A549 (cell line): ENCODE measurements around the gene ZNF821.
"Not testable (repeated sequence)": the region's sequence is repeated elsewhere in the genome, so short reads cannot be mapped to it uniquely, and the experiment has no call there.

Source experiments
- CEBPB ChIP-seq, 2 experiments: fragments of >200 bp in 1 of 2; sonication (Bioruptor Twin) in 1 of 2; formaldehyde crosslinking in 1 of 2; IDR thresholded peaks; 2 replicates each; pipeline ENCODE4 v1.6.1; 2012 to 2016
- CHD4 ChIP-seq: fragments of 200-600 bp; sonication (generic); IDR thresholded peaks from 2 replicates; pipeline ENCODE4 v1.6.1; 2016; ENCODE audit warnings: antibody characterized with exemption, mild to moderate bottlenecking, borderline replicate concordance
- ESRRA ChIP-seq: fragments of 150-350 bp; IDR thresholded peaks from 2 replicates; pipeline ENCODE4 v1.6.1; 2014; ENCODE audit warnings: mild to moderate bottlenecking, low read length, borderline replicate concordance
- JUNB ChIP-seq: fragments of >200 bp; sonication (Bioruptor Twin); formaldehyde crosslinking; IDR thresholded peaks from 2 replicates; pipeline ENCODE4 v1.6.1; 2016
- KDM1A ChIP-seq: fragments of 200-600 bp; sonication (generic); IDR thresholded peaks from 2 replicates; pipeline ENCODE4 v1.6.1; 2016; ENCODE audit warnings: low read depth, mild to moderate bottlenecking
- MAZ ChIP-seq: fragments of 150-350 bp; IDR thresholded peaks from 2 replicates; pipeline ENCODE4 v1.6.1; 2014; ENCODE audit warnings: antibody characterized with exemption, low read depth, low read length, borderline replicate concordance
- NFE2L2 ChIP-seq: fragments of 150-350 bp; conservative IDR thresholded peaks from 2 replicates; pipeline ENCODE4 v1.6.1; 2014; ENCODE audit warnings: low read length
- POLR2A ChIP-seq: IDR thresholded peaks from 2 replicates; pipeline ENCODE4 v1.6.1; 2012; ENCODE audit warnings: mild to moderate bottlenecking, low read length
- POLR2AphosphoS2 ChIP-seq: conservative IDR thresholded peaks from 2 replicates; pipeline ENCODE4 v1.6.1; 2012; ENCODE audit warnings: low read length, improper control_type of control experiment, inconsistent platforms
- TP53 ChIP-seq: fragments of 250-450 bp; sonication (Bioruptor Pico); IDR thresholded peaks from 2 replicates; pipeline ENCODE4 v1.5.0; 2021; ENCODE audit warnings: mild to moderate bottlenecking, moderate library complexity
- TF ChIP-seq, protein P1 (sequence below): fragments of 250-450 bp; sonication (Bioruptor Pico); IDR thresholded peaks from 2 replicates; pipeline ENCODE4 v1.5.0; 2021; ENCODE audit warnings: mild to moderate bottlenecking, moderate library complexity, borderline replicate concordance
- TF ChIP-seq, protein P2 (sequence below): fragments of >200 bp; sonication (Bioruptor Twin); formaldehyde crosslinking; IDR thresholded peaks from 3 replicates; pipeline ENCODE4 v1.5.1; 2016
- TF ChIP-seq, protein P3 (sequence below): IDR thresholded peaks from 2 replicates; pipeline ENCODE4 v1.6.1; 2012
- TF ChIP-seq, protein P4 (sequence below): fragments of 200-600 bp; sonication (generic); IDR thresholded peaks from 2 replicates; pipeline ENCODE4 v1.6.1; 2016; ENCODE audit warnings: antibody characterized with exemption, mild to moderate bottlenecking, moderate library complexity

GRCh38 chr16:71817155-71817500 lies 66.9 kb downstream of the ZNF821 start:
- not testable (repeated sequence) for TF ChIP-seq MAZ; POLR2A; ESRRA; JUNB; POLR2AphosphoS2; CEBPB (IDR thresholded peaks at IDR 0.05); KDM1A; TP53 (CRISPR knock-in tag); NFE2L2; CHD4
- TF ChIP-seq, protein P1, sequence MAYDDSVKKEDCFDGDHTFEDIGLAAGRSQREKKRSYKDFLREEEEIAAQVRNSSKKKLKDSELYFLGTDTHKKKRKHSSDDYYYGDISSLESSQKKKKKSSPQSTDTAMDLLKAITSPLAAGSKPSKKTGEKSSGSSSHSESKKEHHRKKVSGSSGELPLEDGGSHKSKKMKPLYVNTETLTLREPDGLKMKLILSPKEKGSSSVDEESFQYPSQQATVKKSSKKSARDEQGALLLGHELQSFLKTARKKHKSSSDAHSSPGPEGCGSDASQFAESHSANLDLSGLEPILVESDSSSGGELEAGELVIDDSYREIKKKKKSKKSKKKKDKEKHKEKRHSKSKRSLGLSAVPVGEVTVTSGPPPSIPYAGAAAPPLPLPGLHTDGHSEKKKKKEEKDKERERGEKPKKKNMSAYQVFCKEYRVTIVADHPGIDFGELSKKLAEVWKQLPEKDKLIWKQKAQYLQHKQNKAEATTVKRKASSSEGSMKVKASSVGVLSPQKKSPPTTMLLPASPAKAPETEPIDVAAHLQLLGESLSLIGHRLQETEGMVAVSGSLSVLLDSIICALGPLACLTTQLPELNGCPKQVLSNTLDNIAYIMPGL (CRISPR knock-in tag): not testable (repeated sequence)
- TF ChIP-seq, protein P2, sequence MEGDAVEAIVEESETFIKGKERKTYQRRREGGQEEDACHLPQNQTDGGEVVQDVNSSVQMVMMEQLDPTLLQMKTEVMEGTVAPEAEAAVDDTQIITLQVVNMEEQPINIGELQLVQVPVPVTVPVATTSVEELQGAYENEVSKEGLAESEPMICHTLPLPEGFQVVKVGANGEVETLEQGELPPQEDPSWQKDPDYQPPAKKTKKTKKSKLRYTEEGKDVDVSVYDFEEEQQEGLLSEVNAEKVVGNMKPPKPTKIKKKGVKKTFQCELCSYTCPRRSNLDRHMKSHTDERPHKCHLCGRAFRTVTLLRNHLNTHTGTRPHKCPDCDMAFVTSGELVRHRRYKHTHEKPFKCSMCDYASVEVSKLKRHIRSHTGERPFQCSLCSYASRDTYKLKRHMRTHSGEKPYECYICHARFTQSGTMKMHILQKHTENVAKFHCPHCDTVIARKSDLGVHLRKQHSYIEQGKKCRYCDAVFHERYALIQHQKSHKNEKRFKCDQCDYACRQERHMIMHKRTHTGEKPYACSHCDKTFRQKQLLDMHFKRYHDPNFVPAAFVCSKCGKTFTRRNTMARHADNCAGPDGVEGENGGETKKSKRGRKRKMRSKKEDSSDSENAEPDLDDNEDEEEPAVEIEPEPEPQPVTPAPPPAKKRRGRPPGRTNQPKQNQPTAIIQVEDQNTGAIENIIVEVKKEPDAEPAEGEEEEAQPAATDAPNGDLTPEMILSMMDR: not testable (repeated sequence)
- TF ChIP-seq, protein P3, sequence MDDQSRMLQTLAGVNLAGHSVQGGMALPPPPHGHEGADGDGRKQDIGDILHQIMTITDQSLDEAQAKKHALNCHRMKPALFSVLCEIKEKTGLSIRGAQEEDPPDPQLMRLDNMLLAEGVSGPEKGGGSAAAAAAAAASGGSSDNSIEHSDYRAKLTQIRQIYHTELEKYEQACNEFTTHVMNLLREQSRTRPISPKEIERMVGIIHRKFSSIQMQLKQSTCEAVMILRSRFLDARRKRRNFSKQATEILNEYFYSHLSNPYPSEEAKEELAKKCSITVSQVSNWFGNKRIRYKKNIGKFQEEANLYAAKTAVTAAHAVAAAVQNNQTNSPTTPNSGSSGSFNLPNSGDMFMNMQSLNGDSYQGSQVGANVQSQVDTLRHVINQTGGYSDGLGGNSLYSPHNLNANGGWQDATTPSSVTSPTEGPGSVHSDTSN: not testable (repeated sequence)
- TF ChIP-seq, protein P4, sequence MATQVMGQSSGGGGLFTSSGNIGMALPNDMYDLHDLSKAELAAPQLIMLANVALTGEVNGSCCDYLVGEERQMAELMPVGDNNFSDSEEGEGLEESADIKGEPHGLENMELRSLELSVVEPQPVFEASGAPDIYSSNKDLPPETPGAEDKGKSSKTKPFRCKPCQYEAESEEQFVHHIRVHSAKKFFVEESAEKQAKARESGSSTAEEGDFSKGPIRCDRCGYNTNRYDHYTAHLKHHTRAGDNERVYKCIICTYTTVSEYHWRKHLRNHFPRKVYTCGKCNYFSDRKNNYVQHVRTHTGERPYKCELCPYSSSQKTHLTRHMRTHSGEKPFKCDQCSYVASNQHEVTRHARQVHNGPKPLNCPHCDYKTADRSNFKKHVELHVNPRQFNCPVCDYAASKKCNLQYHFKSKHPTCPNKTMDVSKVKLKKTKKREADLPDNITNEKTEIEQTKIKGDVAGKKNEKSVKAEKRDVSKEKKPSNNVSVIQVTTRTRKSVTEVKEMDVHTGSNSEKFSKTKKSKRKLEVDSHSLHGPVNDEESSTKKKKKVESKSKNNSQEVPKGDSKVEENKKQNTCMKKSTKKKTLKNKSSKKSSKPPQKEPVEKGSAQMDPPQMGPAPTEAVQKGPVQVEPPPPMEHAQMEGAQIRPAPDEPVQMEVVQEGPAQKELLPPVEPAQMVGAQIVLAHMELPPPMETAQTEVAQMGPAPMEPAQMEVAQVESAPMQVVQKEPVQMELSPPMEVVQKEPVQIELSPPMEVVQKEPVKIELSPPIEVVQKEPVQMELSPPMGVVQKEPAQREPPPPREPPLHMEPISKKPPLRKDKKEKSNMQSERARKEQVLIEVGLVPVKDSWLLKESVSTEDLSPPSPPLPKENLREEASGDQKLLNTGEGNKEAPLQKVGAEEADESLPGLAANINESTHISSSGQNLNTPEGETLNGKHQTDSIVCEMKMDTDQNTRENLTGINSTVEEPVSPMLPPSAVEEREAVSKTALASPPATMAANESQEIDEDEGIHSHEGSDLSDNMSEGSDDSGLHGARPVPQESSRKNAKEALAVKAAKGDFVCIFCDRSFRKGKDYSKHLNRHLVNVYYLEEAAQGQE: not testable (repeated sequence)
